HG02588 (cell line): ENCODE results near the gene TMEM132A.
"Not testable (repeated sequence)": the region's sequence is repeated elsewhere in the genome, so short reads cannot be mapped to it uniquely, and the experiment has no call there.

Experiments used
- ATAC-seq: cut with Tn5 transposase; IDR thresholded peaks from one replicate; pipeline ENCODE4 v1.9.1; 2021; ENCODE audit warnings: mild to moderate bottlenecking, moderate library complexity; ENCODE audit not compliant: unreplicated experiment

TMEM132A gene

GRCh38 chr11:60952742-60953170 lies 28.5 kb downstream of the TMEM132A start:
- no peak for ATAC-seq

- ATAC-seq = no peak
These were observed 29.5 kb downstream of the TMEM132A start for GRCh38 chr11:60953781-60954180.

DNA sequence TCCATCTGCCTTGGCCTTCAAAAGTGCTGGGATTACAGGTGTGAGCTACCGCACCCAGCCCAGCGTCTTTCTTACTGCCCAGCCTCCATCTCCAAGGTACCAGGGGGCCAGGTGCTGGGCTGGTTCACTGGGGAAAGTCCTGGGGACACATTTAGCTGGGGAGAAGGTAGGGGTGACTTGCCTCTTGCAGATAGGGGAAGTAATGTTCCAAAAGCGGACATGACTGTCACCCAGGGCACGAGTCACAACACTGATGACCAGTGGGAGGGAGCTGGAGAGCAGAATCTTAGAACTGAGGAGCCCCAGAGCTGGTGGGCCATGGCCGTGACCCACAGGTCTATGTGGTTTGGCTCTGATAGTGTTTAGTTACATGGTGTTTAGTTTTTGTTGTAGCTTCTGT lies 30.2 kb downstream of the TMEM132A start:
- ATAC-seq = no peak

DNA sequence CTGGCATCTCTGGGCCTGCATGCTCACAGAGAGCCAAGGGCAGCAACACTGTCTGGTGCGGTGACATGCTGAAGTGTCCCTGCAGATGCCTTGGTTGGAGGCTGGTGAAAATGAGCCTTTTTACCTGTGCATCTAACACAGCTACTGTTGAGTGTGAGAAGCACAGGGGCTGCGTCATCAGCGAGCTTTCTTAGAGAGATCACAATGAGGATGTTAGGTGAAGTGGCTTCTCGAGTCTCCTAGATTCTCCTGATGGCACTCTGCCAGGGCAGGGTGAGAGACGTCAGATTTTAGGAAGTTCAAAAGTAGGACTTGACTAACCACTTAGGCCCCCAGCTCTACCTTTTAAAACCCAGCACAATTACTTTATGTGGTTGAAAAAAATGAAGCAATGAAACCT lies 31.3 kb downstream of the TMEM132A start:
- no peak for ATAC-seq

DNA sequence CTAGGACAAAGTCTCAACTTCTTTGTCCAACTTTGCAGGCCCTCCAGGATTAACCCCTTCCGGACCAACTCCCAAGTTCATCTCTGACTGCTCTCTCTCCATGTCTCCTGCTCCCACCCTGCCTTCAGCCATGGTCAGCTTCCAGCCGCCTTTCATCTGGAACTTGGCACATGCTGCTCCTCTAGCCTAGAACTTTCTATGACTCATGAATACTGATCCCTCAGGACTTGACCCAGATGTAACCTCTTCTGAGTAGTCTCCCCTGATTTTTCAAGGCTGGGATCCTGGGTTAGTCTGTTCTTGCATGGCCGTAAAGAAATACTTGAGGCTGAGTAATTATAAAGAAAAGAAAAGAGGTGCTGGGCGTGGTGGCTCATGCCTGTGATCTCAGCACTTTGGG lies 32.9 kb downstream of the TMEM132A start:
- ATAC-seq = no peak

GRCh38 chr11:60959431-60959830 lies 35.2 kb downstream of the TMEM132A start:
- ATAC-seq = no peak

- ATAC-seq = no peak
These were observed 36.1 kb downstream of the TMEM132A start for GRCh38 chr11:60960405-60960804.

GRCh38 chr11:60964801-60965200 lies 40.5 kb downstream of the TMEM132A start:
- ATAC-seq = no peak

GRCh38 chr11:60966890-60967289 lies 42.6 kb downstream of the TMEM132A start:
- ATAC-seq = no peak

DNA sequence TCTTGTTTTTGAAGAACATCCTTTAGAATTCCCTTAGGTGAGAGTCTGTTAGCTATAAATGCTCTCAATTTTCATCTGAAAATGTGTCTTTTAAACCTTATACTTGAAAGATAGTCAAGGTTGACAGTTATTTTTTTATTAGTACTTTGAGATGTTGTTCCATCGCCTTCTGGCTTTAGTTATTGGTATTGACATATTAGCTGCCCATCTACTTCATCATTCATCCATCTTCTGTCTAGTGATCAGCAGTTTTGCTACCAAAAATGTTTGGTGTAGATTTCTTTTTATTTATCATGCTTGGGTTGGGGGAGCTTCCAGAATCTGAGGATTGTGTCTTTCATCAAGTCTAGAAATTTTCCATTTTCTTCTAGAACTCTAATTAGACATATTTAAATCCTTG lies 44.0 kb downstream of the TMEM132A start:
- ATAC-seq = no peak

GRCh38 chr11:60970369-60970774 lies 46.1 kb downstream of the TMEM132A start:
- no peak for ATAC-seq

DNA sequence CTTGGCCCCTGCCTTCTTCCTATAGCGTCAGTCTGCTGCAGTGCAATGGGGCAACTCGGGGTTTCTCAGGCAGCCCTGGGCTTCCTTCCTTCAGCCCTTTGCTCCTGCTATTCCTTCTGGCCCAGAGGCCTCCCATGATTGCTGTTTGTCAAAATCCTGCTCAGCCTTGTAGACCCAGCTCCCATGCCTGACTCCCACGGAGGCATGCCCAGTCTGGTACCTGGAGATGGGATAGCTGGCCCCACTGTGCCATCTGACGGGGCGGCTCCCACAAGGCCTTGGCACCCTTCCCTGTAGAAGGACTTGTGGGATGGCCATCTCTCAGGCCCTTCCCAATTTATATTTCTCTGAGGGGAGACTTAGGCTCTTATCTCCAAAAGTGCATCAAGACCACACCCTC lies 46.6 kb downstream of the TMEM132A start:
- no peak for ATAC-seq

DNA sequence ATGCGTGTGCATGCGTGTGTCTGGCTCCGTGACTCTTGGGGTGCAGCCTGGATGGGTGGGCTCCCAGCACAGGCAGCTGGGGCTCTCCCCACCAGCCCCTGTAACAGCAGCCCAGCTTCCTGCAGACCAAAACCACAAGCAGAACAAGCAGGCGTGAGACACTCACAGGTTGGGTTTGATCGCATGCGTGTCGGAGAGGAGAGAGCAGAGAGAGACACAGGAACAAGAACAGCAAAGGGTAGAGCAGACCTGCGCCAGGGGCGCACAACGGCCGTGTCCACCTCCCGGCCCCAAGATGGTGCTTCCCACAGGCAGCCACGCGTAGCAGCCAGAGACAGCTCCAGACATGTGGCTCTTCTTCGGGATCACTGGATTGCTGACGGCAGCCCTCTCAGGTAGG lies 47.3 kb downstream of the TMEM132A start, which contains the start of gene CD6:
Gene CD6 (plus strand): TSS at position 161 of the 400 bp plus-strand sequence. CDS start 186 bp downstream, at position 347.
- no peak for ATAC-seq

GRCh38 chr11:60972182-60973030 lies 48.1 kb downstream of the TMEM132A start:
- no peak for ATAC-seq

DNA sequence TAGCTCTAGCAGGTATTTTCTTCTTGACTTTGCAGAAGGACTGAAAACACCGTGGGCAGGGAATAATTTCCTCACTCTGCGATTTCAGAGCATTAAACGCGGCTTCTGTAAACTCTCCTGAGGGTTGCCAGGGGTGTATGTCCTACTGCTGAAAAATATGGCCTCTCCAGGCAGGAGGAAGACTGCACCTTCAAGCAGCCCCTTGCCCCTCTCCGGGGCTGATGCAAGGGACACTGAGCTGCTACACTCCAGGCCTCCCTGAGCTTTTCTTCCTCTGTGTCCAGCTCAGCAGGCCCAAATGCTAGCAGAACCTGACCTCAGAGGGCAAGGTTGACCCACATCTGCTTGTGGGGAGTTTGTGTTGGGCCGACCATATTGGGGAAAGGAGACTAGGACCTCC lies 49.4 kb downstream of the TMEM132A start:
- ATAC-seq = no peak

- not testable (repeated sequence) for ATAC-seq
These were observed 50.1 kb downstream of the TMEM132A start for GRCh38 chr11:60974316-60974715.

DNA sequence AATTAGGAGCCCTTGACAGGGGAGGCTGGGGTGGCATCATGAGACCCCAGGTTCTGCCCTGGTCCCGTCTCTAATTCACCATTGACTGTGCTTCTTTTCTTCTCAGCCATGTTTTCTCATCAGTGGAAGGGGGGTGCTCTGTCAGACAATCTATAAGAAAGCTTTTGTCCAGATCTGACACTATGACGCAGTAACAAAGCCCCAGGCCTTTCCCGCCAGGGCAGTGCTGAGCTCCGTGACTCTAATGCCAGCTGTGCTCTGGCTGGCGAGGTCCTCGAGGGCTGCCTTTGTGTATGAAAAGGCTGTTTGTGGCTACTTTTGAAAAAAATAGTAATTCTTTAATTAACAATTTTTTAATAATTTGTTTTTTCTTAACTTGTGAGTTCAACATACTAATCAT lies 50.5 kb downstream of the TMEM132A start:
- no peak for ATAC-seq

GRCh38 chr11:60977224-60977623 lies 53.0 kb downstream of the TMEM132A start:
- ATAC-seq = no peak

- no peak for ATAC-seq
These were observed 53.6 kb downstream of the TMEM132A start for GRCh38 chr11:60977836-60978235.

GRCh38 chr11:60978546-60979380 lies 54.5 kb downstream of the TMEM132A start:
- ATAC-seq = peak; percentile 56

DNA sequence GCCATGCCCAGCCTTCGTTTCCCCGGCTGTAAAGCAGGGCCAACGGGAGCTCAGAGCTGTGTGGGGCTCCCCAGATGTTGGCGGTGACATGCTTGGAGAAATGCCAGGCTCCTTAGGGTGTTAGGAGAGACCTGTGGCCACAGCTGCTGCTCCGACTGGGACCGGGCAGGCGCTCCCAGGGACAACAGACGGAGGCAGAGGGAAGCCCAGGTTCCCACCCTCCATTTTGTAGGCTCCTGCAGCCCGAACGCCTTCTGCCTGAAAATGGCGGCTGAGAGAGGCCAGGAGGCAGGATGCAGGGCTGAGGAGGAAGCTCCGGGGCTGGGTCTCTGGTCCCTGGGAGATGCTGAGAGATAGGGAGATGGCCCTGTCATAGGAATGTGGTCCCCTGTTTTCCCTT lies 57.3 kb downstream of the TMEM132A start:
- no peak for ATAC-seq

GRCh38 chr11:60982184-60982583 lies 57.9 kb downstream of the TMEM132A start:
- no peak for ATAC-seq
